GM12891 (cell line): ENCODE results near the gene SSNA1.

ENCODE experiments used
- DNase-seq: peaks from one replicate; pipeline ENCODE4 v3.0.0; 2011; ENCODE audit warnings: low spot score; ENCODE audit not compliant: insufficient read length
- FAIRE-seq: peaks from 2 replicates; lab custom pipeline; 2011; peaks lifted over from hg19 to GRCh38; lab: Jason Lieb, UNC
- PAX5 ChIP-seq: IDR thresholded peaks from 2 replicates; pipeline ENCODE4 v1.6.1; 2011; ENCODE audit warnings: low read length, moderate library complexity, mild to moderate bottlenecking; ENCODE audit not compliant: insufficient read depth, severe bottlenecking
- POLR2A ChIP-seq: IDR thresholded peaks from 2 replicates; pipeline ENCODE4 v1.6.1; 2011; ENCODE audit warnings: low read depth, low read length, control low read depth
- POLR2AphosphoS5 ChIP-seq: IDR thresholded peaks from 2 replicates; pipeline ENCODE4 v1.6.1; 2011; ENCODE audit warnings: low read depth, low read length, control low read depth
- POU2F2 ChIP-seq: IDR thresholded peaks from 2 replicates; pipeline ENCODE4 v1.6.1; 2011; ENCODE audit warnings: low read depth, mild to moderate bottlenecking, control low read depth, low read length, moderate library complexity
- SPI1 ChIP-seq: IDR thresholded peaks from 2 replicates; pipeline ENCODE4 v1.6.1; 2011; ENCODE audit warnings: low read depth, low read length, control low read depth
- TAF1 ChIP-seq: IDR thresholded peaks from 2 replicates; pipeline ENCODE4 v1.6.1; 2011; ENCODE audit warnings: low read depth, low read length, control low read depth

Gene SSNA1

DNA sequence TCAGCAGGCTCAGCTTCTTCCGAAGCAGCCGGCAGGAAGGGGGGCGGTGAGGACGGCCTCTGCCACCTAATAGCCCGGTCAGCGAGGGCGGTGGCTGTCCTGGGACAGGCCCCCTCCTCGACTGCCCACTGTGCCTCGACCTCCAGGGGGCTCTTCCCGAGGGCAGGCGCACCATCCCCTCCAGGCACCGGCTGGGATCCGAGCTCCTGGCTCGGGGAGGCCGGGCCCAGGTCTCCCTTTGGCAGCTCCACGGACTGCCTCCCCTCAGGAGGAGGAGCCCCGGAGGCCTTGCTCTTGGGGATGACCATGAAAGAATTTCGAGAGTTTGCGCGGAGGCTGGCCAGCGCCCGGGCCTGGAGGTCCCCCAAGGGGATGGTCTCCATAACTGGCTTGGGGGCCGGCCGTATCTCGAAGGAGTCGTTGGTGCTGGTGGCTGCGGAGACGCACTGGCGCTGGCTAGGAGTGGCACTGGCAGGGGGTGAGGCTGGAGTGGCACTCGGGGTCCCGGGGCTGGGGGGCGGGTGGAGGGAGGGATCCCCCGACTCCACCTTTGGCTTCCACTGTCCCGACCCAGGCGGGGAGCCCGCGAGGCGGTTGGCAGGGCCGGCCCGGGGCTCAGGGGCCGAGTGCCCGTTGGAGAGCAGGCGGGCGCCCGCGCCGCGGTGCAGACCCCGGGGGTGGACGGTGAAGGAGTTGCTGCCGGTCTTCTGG is 11.1 kb downstream of the SSNA1 start:
- no peak for DNase-seq
- TF ChIP-seq POU2F2 (no peak), POLR2AphosphoS5 (no peak), PAX5 (no peak), SPI1 (no peak), TAF1 (no peak), POLR2A (no peak)
- FAIRE-seq = no peak

DNA sequence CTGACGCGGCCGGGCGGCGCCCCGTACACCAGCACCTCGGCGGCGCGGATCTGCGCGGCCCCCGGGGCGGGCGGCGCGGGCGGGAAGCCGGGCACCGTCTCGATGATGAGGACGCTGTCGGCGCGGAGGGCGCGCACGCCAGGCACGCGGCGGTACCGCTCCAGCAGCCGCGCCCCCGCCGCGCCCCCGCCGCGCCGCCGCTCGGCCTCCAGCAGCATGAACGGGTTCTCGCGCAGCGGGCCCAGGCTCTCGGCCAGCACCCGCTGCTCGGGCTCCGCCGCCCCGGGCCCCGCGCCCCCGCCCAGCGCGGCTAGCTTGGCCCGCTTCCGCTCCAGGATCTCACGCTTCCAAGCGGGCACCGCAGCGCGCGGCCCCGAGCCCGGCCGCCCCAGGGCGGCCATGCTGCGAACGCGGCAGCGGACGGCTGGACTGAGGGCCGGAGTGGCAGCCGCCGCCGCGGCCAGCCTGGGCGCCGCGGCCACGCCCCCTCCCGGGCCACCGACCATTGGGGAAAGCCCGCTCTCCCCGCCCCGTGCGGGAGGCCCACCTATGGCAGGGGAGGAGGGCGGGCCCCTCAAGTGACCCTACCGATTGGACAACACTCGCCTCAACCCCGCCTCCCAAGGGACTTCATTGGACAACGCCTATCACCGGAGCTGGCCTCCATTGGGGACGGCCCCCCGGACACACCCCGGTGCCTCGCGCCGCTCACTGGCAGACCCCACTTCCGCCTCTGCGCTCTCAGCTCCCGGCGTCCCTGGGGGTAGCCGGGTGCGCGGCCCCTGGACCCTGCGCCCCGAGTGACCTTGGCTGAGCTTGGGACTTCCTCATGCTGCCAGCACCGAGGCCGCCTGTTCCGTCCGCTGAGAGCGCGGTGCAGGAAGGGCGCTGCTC is 12.1 kb downstream of the SSNA1 start, which contains the start of gene TPRN:
Gene TPRN (minus strand): TSS at position 431 of the 894 bp plus-strand sequence. CDS start 30 bp downstream, at position 401.
- TF ChIP-seq TAF1 (peak; percentile 88), POU2F2 (no peak), PAX5 (peak; percentile 91), SPI1 (peak; percentile 63), POLR2AphosphoS5 (peak; percentile 70; the same call in 1 of the 2 replicates), POLR2A (peak; percentile 80)
- FAIRE-seq (peak; percentile 99), DNase-seq (peak; percentile 100)

DNA sequence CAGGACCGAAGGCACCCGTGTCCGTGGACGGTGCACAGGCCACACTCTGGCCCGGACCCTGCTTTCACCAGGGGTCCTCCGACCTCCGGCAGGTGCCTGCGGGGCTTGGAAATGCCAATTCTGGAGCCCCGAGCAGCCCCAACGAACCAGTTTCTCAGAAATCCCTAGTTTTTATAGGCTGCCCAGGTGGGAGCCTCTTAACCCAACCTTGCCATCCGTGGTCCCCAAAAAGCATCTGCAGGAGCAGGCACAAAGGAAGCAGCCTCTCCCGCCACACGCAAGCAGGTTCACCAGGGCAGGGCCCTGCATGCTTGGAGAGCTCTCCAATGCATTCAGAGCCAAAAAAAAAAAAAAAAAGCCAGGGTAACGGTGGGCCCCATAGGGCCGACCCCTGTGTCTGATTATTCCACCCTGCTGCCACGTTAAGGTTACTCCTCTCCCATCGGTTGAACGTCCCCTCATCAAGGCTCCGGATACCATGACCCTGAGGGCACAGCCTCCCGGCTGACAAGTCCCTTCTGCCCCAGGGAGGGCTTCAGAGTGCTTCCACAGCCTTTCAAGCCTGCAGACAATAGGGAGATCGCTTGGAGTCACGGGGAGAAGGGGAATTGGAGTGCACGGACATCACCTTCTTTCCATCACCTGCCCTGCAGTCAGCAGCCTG is 12.9 kb downstream of the SSNA1 start:
- TF ChIP-seq PAX5 (no peak), TAF1 (no peak), POU2F2 (0 out of 2 replicates have a peak, but pooled peaks have one; percentile 9), POLR2AphosphoS5 (no peak), POLR2A (peak; percentile 30; the same call in 1 of the 2 replicates), SPI1 (no peak)
- FAIRE-seq = no peak
- DNase-seq = no peak

DNA sequence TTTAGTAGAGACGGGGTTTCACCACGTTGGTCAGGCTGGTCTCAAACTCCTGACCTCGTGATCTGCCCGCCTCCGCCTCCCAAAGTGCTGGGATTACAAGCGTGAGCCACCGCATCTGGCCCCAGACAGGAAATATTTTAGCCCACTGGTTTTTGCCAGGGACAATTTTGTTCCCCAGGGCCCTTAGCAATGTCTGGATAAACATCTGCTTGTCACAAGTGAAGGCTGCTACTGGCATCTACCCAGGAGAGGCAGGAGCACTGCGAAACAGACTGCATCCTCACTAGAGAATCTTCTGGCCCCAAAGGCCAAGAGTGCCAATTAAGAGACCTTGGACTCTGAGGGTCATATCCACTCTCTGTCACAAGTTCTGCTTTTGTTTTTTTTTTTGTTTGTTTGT is 14.5 kb downstream of the SSNA1 start:
- TF ChIP-seq POLR2A (no peak), TAF1 (no peak)
- no peak for DNase-seq
- FAIRE-seq = no peak

DNA sequence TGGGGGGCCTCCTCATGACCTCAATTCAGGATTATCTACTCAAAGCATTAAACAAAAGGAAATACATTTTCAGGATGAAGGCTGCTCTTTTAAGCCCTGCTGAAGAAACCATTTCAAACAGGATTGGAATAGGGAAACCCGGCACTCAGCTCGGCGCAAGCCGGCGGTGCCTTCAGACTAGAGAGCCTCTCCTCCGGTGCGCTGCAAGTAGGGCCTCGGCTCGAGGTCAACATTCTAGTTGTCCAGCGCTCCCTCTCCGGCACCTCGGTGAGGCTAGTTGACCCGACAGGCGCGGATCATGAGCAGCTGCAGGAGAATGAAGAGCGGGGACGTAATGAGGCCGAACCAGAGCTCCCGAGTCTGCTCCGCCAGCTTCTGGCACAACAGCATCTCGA is 16.3 kb downstream of the SSNA1 start:
- DNase-seq (no peak), FAIRE-seq (no peak)
- TF ChIP-seq POLR2AphosphoS5 = no peak
- no peak for TF ChIP-seq PAX5
- no peak for TF ChIP-seq POLR2A
- no peak for TF ChIP-seq TAF1
- TF ChIP-seq SPI1 = no peak
- TF ChIP-seq POU2F2 = no peak

DNA sequence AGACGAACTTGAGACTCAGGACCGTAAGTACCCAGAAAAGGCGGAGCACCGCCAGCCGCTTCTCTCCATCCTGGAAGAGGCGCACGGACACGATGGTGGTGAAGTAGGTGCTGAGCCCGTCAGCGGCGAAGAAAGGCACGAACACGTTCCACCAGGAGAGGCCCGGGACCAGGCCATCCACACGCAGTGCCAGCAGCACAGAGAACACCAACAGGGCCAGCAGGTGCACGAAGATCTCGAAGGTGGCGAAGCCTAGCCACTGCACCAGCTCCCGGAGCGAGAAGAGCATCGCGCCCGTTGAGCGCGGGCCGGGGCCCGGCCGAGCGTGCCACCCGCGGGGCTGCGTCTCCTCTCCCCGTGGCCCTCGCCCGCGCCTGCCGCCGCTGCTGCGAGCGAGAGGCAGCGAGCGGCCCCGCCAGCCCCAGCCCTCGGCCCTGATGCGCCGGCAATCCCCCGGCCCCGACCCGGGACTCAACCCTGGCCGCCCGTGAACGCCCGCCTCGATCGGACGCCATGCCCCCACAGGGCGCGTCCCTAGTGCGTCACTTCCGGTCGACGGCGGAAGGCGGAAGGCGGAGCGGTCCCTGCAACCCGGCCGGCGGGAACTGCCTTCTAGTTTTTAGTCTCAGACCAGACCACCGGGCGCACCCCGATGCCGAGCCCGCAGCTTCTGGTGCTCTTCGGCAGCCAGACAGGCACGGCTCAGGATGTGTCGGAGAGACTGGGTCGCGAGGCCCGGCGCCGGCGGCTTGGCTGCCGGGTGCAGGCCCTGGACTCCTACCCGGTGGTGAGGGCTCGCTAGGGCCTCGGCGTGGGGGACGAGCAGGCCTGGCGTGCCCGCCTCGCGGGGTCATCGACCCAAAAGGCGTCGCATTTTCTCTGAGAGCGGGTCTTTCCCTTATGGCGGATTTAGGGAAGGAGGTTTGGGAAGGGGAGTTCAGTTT is 16.9 kb downstream of the SSNA1 start, which contains the start of the genes NDOR1 and TMEM203:
Gene NDOR1 (plus strand): TSS at position 575 of the 944 bp plus-strand sequence. CDS start 78 bp downstream, at position 653.
Gene TMEM203 (minus strand): TSS at position 523 of the 944 bp plus-strand sequence. CDS start 234 bp downstream, at position 289.
- TF ChIP-seq PAX5 (peak; percentile 7), SPI1 (no peak), POU2F2 (peak; percentile 74; the same call in 1 of the 2 replicates), POLR2AphosphoS5 (peak; percentile 49; the same call in 1 of the 2 replicates), TAF1 (peak; percentile 64), POLR2A (peak; percentile 84)
- peak; percentile 95 for FAIRE-seq

DNA sequence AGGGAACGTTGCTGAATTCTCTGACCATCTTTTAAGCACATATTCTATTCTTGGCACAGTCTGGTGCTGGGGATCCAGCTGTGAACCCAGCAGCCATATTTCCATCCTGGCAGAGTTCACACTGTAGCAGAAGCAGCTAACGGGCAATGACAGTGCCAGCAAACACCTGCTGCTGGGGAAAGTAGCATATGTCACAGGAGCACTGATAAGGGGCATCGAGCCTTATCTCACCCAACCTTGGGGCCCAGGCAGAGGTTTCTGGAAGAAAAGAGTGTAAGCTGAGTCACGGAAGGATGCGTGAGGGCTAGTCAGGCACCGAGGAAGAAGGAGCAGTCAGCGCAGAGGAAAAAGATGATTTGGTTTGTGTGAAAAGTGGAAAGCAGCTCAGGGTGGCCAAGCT is 18.1 kb downstream of the SSNA1 start:
- TF ChIP-seq POLR2AphosphoS5 = no peak
- no peak for TF ChIP-seq TAF1
- TF ChIP-seq SPI1 = no peak
- TF ChIP-seq PAX5 = no peak
- TF ChIP-seq POLR2A = no peak
- TF ChIP-seq POU2F2 = no peak
- DNase-seq (no peak), FAIRE-seq (no peak)

More for the DNA sequence above, 16.9 kb downstream of the SSNA1 start, which contains the start of the genes NDOR1 and TMEM203:
- peak; percentile 100 for DNase-seq

DNA sequence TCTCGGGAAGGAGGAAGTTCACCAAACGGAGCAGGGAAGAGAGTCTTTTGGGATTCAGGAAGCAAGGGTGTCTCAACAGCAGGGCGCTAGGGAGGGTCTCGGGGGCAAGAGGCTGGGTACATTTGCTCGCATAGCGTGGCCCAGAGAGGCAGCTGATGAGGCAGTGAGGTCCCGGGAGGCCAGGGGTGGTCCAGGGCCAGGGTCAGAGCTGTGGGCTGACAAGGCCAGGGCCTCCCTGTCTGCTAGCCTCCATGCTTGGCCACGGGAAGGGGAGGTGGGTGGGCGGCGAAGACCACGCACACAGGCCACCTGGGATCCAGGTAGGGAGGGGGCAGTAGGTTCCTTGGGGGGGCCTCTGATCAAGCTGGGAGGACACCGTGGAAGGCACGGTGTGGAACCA is 23.1 kb downstream of the SSNA1 start:
- FAIRE-seq (no peak), DNase-seq (no peak)
- TF ChIP-seq PAX5 (no peak), POLR2AphosphoS5 (no peak), SPI1 (no peak), POLR2A (no peak), TAF1 (no peak), POU2F2 (no peak)
